Astrocyte of the spinal cord (primary cell): Measurements from ENCODE around the gene DLGAP1.
A peak's percentile ranks its signal among the peaks of the same experiment; 100 is the strongest.
"Not testable (repeated sequence)": the region's sequence is repeated elsewhere in the genome, so short reads cannot be mapped to it uniquely, and the experiment has no call there.

ENCODE experiments used
- DNase-seq: peaks from one replicate; pipeline ENCODE4 v3.0.0; 2011; ENCODE audit warnings: low read depth, low spot score
- H3K4me3 ChIP-seq: 2 replicates; pipeline ENCODE4 v1.5.1; 2011; ENCODE audit warnings: low read depth, mild to moderate bottlenecking, low read length, moderate library complexity
- CTCF ChIP-seq: IDR thresholded peaks from 2 replicates; pipeline ENCODE4 v1.5.1; 2012; ENCODE audit warnings: low read depth, mild to moderate bottlenecking, low read length, inconsistent platforms
- in situ Hi-C: cut with HindIII; loops from 2 replicates; pipeline ENCODE4 v1.10.0; 2017; ENCODE audit warnings: low sequenced_read_pairs

DLGAP1 gene

GRCh38 chr18:3481696-3482210 lies 973.4 kb downstream of the DLGAP1 start:
- TF ChIP-seq CTCF, result peak; percentile 55
- DNase-seq, result no peak
- in situ Hi-C loops, result no loop called here
- no peak overlapping the region for H3K4me3 ChIP-seq

- DNase-seq, result no peak
- in situ Hi-C loops, result no loop called here
- H3K4me3 ChIP-seq, result no peak overlapping the region
- no peak for TF ChIP-seq CTCF
These were observed 974.1 kb downstream of the DLGAP1 start for GRCh38 chr18:3480827-3481573.

GRCh38 chr18:3479978-3480509 lies 975.1 kb downstream of the DLGAP1 start:
- no peak for TF ChIP-seq CTCF

GRCh38 chr18:3478262-3478978 lies 976.7 kb downstream of the DLGAP1 start:
- DNase-seq, result no peak
- in situ Hi-C loops, result no loop called here
- TF ChIP-seq CTCF, result no peak
- H3K4me3 ChIP-seq, result no peak overlapping the region

More at GRCh38 chr18:3479978-3480509, 975.1 kb downstream of the DLGAP1 start:
- in situ Hi-C loops, result no loop called here
- H3K4me3 ChIP-seq, result no peak overlapping the region
- no peak for DNase-seq

- in situ Hi-C loops, result loop anchor here (25.0 kb wide), 1 partner anchor 186 kb away; no protein-coding TSS in a partner anchor
- no peak overlapping the region for H3K4me3 ChIP-seq
- TF ChIP-seq CTCF, result no peak
- no peak for DNase-seq
These were observed 982.2 kb downstream of the DLGAP1 start for GRCh38 chr18:3472681-3473544.

- DNase-seq, H3K4me3 ChIP-seq: not testable (repeated sequence)
- in situ Hi-C loops, result loop anchor here (25.0 kb wide), 1 partner anchor 185 kb away; no protein-coding TSS in a partner anchor
These were observed 983.0 kb downstream of the DLGAP1 start for GRCh38 chr18:3472121-3472520.
